SHP77 (cell line): ENCODE measurements around the gene ESCO1.

Experiments
- DNase-seq, 2 experiments: peaks; one replicate each; lab custom pipeline; 2025; lab: John Stamatoyannopoulos, UW

Gene ESCO1

DNA sequence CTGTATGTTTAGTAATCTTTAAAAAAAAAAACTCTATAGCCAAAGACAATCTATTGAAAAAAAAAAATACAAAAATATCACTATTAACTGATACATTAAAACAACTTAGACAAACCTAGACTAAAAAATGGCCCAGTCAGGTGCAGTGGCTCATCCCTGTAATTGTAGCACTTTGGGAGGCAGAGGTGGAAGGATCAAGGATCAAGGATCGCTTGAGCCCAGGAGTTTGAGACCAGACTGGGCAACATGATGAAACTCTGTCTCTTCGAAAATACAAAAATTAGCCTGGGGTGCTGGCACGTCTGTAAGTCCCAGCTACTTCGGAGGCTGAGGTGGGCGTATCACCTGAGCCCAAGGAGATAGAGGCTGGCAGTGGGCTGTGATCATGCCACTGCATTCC is 16.1 kb downstream of the ESCO1 start:
- DNase-seq: no peak

DNA sequence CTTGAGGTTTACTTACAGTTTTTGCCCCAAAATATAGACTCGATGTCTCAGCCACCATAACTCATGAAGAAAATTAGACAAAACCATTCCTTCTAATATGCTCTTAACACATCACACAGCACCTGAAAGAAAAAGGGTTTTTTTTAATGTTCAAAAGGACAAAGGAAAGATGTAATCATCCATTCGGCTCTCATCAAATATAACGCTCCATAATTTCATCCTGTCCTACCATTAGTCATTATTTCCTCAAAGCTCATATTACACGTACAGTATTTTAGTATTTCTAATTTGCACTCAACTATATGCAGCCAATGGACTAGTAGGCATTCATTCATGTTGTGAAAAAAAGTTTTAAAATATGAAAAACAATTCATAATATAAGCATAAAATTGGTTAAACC is 24.8 kb downstream of the ESCO1 start:
- DNase-seq: no peak

- DNase-seq: no peak
Measured at GRCh38 chr18:21571772-21572171, 28.7 kb downstream of the ESCO1 start.

GRCh38 chr18:21559195-21559594 is 41.3 kb downstream of the ESCO1 start:
- DNase-seq: no peak

- DNase-seq: no peak
Measured at GRCh38 chr18:21557607-21558253, 42.8 kb downstream of the ESCO1 start.

GRCh38 chr18:21550510-21550970 is 50.0 kb downstream of the ESCO1 start:
- no peak for DNase-seq

GRCh38 chr18:21548647-21549046 is 51.9 kb downstream of the ESCO1 start:
- no peak for DNase-seq

DNA sequence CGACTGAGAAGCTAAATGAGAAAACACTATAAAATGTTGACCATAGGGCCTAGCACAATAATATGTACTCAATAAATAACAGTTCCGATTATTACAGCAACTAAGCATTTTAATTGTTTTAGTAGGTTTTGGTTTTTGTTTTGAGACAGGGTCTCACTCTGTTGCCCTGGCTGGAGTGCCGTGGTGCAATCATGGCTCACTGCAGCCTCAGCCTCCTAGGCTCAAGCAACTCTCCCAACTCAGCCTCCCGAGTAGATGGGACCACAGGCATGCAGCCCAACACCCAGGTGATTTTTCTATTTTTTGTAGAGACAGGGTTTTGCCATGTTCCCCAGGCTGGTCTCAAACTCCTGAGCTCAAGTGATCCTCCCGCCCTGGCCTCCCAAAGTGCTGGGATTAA is 54.1 kb downstream of the ESCO1 start:
- DNase-seq: no peak

DNA sequence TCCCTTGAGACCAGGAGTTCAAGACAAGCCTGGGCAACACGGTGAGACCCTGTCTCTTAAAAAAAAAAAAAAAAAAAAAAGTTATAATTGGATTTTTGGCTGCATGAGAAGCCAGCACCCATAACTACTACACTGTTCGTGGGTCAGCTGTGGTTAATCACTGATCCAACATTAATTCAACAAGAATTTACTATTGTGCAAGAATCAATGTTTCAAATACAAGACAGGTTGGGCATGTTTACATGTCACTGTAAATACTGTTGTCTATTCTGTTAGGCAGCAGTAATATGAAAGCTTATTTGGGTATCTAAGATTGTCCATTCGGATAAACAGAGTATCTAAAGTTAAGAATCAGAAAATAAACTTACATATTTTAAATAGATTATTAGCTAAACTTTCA is 62.3 kb downstream of the ESCO1 start:
- no peak for DNase-seq

DNA sequence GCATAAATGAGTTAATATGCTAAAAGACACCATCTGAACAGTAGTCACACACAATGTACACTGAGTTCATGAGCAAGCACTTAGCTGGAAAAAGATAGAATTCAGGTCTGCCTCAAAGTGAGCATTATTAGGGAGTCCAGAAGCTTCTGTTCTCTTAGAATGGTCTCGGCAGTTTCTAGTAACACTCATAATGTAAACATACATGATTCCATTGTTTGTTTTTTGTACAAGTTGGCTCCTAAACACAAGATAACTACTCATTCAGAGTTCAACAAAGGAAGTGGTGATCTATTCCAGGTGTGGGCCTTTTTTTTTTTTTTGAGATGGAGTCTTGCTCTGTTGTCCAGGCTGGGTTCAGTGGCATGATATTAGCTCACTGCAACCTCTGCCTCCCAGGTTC is 66.2 kb downstream of the ESCO1 start:
- DNase-seq: no peak

DNA sequence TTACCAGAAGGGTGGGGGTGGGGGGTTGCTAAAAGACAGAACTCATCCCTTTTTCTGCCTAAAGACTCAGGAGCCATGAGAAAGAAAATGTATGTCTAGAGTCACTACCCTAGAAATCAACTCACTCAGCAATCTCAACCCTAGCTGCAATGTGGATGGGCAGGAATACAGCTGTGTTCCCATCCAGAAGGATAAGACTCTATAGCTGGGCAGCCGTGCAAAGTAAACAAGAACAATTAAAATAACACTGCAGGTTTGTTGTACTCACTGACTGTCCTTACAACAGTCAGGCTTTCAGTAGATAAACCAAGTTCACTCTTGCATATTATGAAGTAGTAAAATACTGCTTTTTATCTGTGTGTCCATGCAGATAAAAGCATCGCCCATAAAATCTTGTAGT is 74.0 kb downstream of the ESCO1 start:
- DNase-seq: no peak

DNA sequence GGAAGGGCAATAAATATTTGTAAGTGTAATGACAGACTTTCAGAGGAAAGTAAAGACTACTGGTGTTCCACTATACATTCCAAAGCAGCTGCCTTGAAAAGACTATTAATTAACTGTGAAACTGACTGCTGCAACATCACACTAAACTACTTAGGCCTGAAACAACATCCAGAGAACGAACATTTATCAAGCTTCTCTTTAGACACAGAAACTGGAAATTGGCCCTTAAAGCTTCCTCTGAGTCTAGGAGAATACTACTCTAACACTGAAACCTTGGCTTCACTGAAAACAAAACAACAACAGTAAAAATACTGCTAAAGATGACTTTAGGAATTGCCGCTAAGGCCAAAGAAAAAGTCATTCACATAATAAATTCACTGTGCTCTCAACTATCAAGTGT is 74.6 kb downstream of the ESCO1 start:
- DNase-seq: no peak

- no peak for DNase-seq
Measured at GRCh38 chr18:21522530-21522929, 78.0 kb downstream of the ESCO1 start.

GRCh38 chr18:21513741-21514140 is 86.8 kb downstream of the ESCO1 start:
- DNase-seq: no peak

- DNase-seq: no peak
Measured at GRCh38 chr18:21513292-21513691, 87.2 kb downstream of the ESCO1 start.

GRCh38 chr18:21509062-21509461 is 91.4 kb downstream of the ESCO1 start:
- no peak for DNase-seq

GRCh38 chr18:21507913-21508701 is 92.4 kb downstream of the ESCO1 start:
- no peak for DNase-seq

- no peak for DNase-seq
Measured at GRCh38 chr18:21502661-21503060, 97.8 kb downstream of the ESCO1 start.

- DNase-seq: no peak
Measured at GRCh38 chr18:21499997-21500396, 100.5 kb downstream of the ESCO1 start.

DNA sequence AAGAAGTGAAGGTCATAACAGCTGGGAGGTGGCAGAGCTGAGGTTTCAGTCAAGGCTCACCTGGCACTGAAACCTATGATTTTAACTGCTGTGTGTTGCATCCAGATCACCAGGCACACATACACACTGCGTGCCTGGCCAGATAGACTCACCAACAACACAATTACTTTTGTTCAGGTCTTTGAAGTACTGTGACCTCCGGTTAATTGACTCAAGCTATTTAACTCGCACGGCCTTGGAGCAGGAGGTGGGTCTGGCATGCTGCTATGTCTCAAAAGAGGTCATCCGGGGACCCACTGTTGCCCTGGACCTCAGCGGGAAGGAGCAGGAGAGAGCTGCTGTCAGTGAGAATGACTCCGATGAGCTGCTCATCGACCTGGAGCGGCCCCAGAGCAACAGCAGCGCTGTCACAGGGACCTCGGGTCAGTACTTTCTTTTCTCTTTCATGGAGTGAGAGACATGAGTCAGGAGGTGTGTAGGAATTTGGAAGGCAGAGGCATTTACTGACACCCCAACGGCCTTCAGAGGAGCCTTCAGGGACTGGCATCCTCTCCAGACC is 104.1 kb downstream of the ESCO1 start:
- no peak for DNase-seq

- no peak for DNase-seq
Measured at GRCh38 chr18:21490748-21491147, 109.8 kb downstream of the ESCO1 start.

GRCh38 chr18:21489919-21490495 is 110.5 kb downstream of the ESCO1 start:
- DNase-seq: no peak
